Activated effector memory CD4-positive, alpha-beta T cell treated with anti-CD3 and anti-CD28 coated beads, Interleukin-2, amount 50 U/mL, for 16 hours (primary cell): Measurements from ENCODE around the gene SLC17A8.

ENCODE experiments used
- DNase-seq: peaks from one replicate; pipeline ENCODE4 v3.0.0-alpha.2; 2020

The SLC17A8 gene

DNA sequence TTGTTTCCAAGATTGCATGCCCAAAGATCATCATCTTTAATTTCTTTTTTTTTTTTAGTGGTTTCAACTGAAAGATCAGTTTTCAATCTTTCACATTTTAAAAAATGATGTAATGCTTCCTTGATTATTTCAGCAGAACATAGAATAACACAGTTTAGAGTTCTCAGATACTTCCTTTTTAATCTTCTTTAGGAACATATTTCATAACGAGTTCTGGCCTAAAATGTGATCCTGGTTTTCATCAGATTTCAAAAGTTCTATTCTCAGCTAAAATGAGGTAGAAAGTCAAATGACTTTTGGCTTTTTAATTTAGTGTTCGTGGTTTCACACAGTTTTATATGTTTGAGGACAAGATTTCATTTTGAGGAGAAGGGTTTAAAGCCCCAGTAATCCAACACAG, 76.8 kb downstream of the SLC17A8 start:
- DNase-seq, result no peak

DNA sequence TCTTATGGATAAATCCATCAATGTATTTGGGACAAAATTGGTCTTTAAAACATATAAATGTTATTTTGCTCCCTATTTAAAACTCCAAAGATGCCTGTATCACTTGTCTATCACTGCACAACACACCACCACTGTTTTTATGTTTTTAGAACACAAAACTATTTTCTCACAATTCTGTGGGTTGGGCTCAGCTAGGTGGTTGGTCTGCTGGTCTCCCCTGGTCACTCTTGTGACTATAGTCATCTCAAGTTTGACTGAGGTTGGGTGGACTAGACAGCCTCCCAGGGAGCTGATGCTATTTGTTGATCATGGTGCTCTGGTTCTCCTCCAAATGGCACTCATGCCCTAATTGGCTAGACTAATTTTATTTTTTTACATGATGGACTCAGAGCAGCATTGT, 77.3 kb downstream of the SLC17A8 start:
- no peak for DNase-seq

DNA sequence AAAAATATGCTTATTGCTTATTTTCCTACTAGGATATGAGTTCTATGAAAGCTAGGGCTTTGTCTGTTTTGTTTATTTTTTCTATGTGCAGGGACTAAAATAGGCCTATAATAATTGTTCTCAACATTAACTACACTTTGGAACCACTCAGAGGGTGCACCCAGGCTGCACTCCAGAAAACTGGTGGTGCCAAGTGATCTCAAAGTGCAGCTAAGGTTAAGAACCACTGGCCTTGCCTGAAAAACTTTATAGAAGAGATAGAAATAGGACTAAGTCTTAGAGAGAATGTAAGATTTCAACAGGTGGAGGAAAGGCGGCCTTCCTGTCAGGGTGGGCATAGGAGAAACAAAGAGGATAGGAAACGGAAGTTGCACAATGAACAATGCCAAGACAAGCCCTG, 79.1 kb downstream of the SLC17A8 start:
- DNase-seq, result no peak

DNA sequence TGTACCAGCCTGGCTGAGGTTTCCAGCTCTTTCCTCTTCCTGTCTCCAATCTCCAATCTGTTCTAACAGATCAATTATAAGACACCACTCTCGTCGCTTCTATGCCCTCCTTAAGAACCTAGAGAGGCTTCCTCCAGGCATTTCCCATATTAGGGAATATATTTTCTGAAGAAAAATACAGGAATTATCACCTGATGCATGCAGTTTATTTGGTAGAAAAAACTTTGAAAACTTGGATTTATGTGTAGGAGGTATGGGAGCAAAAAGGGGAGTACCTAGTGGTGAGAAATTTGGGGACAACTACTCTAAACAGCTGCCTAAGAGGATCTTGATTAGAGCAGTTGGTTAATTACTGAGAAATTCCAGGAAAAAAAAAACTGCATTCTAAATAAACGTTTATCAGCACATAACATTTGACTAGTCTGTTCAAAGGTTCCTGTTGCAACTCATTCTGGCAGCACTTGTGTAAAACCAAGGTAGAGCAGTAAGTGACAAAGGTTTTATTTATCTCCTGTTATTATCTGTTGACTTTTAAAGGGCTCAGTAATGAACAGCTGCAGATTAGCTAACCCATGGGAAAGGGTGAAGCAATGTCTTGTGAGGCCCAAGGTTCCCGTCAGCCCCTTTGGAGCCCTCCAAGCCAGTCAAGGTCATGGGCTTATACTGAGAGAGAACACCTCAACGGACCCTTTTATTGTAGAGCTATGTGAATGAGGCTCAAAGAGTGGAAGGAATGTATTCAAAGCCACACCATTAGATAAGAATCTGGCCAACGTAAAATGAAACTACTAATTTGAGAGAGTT, 80.4 kb downstream of the SLC17A8 start:
- DNase-seq, result no peak

DNA sequence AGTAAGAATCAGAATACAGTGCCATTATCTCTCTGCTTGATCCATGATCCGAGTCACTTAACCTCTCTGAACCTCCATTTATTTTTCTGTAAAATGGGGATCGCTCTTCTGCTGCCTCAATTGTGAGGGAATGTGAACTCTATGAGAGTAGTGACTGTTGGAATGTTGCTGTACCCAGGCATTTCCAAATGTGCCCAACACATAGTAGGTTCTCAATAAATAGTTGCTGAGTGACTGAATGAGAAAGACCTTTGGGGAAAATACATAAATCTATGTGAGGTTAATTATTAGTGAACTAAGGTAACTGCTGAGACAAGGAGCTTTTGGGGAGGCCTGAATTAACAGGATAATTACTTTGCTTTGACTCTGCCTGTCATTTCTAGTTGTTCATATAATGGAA, 82.9 kb downstream of the SLC17A8 start:
- no peak for DNase-seq

DNA sequence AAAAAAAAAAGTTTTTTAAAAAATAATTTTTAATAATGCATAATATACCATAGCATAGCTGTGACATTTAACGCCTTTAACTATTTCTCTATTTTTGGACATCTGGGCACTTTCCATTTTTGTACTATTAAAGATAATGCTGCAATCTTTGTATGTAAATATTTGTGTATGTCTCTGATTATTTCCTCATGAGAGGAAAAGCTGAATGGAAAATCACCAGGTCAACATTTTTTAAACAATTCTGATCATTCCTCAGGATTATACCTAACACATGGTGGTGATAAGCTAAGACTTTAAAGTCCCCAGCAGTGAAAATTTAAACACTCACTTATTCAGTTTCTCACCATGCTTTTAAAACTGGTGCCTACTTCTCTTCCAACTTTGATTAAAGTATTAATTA, 85.5 kb downstream of the SLC17A8 start:
- no peak for DNase-seq

DNA sequence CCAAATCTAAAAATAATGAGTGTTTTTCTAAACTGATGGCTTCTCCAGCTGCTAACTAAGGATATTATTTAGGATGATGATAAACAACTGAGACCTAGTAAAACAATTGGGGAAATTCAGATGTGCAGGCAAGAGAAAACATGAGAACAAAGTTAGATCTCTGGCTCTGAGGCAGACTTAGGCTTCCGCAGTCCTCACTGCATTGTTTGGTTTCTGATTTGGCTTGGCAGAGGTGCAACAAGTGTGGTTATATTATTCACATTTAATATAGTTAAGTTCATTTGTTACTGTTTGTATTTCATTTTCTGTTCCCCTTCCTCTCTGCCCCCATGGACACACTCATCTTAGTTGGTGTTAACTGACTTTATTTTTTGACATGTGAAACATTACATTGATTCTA, 86.6 kb downstream of the SLC17A8 start:
- no peak for DNase-seq

DNA sequence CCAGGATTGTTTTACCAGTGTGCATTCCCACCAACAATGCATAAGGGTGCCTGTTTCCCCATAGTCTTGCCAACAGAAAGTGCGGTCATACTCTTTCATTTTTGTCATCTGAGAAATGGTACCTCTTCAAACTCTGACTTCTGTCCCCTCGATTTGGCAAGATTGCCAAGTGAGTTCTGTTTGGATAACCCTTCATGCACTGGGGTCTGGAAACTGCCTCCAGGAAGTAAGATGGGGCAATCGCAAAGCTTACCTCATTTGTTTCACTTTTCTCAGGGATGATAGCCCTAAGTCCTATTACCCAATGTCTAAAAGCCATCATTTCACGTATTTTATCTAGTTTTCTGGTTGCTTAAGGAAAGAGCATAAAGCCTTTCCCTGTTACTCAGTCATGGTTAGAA, 88.2 kb downstream of the SLC17A8 start:
- DNase-seq, result no peak

DNA sequence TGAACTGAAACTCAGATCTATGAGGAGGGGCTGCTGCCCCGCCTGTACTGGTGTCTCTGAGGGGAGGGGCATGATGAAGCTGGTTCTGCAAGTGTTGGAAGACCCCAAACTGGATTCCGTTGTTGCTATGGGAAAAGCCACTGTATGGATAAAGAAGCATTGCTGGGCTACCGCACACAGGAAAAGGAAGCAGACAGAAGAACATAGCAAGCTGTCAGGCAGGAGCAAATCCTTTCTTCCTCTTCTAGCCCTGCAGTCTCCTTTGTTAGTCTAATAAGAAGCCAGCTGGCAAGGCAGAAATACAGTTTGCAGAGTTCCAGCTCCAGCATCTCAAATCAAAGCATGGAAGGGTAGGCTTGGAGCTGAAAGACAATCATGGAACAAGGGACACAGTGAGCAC, 90.5 kb downstream of the SLC17A8 start:
- DNase-seq, result no peak

DNA sequence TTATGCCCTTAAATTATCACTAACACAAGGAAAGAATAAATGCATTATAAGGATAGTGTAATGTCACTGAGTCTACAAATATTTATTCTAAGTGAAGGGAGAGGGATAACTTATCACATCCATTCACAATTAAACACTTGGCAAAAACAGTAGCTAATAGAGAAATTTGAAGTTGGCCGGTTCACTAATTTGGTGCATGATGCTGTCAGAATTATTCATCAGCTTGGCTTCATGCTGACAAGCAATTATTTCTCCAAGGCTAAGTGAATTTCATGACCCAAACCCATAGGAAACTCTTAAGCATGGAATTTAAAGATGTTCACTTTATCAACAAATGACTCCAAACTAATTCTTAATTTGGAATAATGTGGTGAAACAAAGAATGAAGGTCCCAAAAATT, 91.8 kb downstream of the SLC17A8 start:
- no peak for DNase-seq

DNA sequence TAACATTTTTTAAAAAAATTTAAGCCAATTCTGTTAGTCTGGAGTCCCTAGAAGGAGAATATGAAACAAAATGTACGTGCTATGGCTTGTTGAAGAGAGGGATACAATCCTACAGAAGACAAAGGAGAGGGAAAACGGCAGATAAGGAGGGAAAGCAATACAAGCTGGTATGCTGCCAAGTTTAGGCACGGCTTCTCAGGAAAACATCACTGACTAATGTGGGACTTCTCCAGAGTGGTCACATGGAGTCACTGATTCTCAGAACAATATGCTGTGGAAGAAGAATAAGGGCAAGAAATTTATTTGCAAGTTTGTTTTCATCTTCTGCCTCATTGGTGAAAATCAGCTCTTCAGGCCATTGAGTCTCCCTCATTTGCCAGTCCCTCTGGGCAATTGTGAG, 93.9 kb downstream of the SLC17A8 start:
- DNase-seq, result no peak

DNA sequence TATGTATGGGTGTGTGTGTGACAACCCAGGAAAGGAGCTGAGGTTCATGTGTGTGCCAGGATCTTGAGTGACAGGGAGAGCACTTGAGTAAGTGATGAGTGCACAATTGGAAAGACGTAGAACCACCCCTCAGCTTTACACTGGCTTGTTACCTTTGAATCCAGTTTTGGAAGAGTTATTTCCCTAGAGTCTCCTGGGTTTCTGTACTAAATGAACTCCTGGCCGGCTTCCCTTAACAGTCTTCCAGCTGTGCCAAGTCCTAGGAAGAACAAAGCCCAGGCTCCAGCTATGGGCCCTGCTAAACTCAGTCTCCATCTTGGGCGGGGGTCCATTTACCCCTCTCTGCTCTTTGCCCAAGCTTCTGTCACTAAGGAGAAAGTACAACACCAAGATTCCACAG, 97.1 kb downstream of the SLC17A8 start:
- no peak for DNase-seq

DNA sequence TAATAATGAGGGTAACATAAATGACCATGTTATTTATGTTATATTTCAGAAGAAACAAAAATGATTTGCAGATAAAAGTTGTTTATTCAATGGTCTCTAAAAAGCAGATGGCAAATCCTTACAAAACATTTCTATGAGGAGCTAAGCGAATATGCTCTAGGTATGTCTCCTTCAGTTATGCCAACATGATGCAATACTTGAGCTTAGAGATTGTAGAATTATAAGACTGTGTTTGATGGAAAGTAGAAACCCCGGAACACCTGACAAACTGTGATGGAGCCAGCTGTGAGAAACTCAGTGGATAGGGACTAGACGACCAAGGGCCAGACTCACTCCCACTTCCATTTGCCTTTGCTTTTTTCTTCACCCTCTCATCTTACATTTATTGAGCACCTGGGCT, 99.0 kb downstream of the SLC17A8 start:
- DNase-seq, result no peak

DNA sequence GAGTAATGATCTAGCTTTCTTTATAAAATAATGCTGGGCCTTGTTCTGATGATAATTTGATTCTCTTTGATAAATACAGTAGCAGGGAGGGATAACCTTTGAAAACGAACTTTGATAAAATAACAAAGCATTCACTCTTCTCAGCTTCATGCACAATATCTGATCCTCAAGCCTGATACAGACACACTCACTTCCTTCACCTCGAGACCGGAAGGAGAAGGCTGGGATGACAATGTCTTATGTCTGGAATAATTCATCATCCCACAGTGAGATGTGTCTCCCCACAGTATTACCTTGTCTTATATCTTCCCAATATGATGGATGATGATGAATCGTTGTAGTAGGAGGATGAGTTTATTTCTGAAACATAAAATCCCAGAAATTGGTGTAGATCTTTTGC, 101.3 kb downstream of the SLC17A8 start:
- DNase-seq, result no peak

DNA sequence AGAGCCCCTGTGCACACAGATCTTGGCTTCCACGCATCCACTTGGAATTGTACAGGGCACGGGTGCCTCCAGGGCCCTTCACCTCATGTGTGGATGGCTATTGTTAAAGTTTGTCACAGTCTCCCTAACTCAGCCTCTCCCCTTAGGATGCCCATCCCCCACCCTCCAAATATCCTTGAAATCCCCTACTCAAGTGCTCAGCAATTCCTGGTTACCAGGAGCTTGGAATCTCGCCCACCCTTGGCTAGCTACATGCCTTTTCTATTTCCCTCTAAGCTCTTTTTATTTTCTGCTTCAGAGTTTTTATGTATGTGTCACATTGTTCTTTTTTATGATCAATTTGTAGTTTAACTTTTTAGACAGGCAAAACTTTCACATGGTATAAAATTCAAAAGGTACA, 103.8 kb downstream of the SLC17A8 start:
- no peak for DNase-seq

DNA sequence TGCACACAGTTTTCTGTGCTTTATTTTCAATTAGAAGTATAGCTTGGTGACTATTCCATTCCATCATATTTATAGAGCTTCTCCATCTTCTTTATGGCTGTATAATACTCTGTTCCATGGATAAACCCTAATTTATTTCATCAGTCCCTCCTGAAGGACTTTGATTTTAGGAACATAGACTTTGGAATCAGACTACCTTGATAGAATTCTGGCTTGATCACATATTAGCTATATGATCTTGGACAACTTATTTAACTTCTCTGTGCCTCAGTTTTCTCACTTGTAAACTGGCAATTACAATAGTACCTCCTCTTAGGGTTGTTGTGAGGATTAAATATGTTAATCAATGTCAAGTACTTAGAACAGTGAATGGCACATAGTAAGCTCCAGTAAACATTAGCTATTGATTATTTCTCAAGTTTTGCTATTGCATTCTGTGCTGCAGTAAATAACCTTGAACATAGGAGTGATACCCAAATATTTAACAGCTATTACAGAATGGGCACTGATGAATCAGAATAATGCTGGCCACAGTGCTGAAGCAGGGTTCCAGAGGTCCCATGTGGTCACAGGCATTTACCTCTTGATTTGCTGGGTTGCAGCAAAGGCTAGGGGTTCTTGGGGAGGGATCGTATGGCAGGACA, 104.6 kb downstream of the SLC17A8 start:
- no peak for DNase-seq

DNA sequence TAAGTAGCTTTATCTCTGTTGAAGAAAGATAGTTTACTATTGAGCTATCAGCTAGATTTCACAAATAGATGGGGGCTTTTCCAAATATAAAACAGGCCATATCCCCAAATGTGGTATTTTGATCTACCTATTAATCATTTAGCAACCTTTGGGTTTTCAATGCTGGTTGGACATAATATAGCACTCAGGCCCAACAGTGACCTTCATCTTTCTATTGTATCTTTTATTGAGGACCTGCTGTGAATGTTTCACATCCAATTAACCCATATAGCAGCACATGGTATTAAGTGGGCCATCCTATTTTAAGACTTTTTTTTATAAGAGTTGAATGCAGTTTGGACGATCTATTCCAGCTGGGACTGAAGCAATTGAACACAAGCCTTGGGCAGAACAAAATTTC, 106.8 kb downstream of the SLC17A8 start:
- no peak for DNase-seq

DNA sequence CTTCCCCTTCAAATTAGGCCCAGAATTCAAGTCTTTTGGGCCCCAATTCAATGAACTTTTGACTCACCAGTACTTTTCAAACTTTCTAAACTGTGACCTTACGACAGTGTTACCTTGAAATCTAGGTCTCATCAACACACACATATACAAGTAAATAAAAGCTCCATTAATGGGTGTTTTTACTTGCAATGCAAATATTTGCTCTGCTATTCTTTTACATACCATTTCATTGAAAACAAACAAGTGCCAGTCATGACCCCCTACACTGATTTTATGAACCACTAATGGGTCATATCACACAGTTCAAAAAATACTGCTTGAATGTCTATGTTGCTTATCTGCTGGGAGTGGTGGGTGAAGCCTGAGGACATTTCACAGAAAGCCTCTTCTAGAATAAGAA, 107.7 kb downstream of the SLC17A8 start:
- no peak for DNase-seq

DNA sequence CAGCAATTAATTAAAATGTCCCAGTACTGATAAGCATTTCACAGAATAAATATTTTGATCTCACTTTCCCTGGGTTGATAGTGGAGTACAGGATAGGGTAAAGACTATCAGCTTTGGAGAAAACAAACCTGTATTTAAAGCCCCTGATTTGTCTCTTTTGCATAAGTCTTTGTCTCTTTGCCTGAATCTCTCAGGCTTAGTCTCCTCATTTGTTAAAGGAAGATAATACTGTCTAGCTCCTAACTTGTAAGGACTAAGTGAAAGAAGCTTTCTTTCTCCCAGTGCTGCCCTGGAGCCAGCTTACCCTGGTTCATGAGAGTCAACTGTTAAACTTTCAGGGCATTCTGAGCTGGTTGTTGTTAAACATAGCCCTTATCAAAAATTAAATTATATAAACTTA, 111.3 kb downstream of the SLC17A8 start:
- no peak for DNase-seq
